Measurements from ENCODE around the gene NRG2.

NRG2 gene

GRCh38 chr5:140039561-140039960 lies 3.5 kb downstream of the NRG2 start:
- no peak for TF ChIP-seq CTCF (IDR thresholded peaks at IDR 0.05; ENCODE audit: borderline replicate concordance, control extremely low read depth, extremely low read depth, insufficient read depth, missing control alignments)
- DNase-seq (ENCODE audit: low spot score): peak; percentile 34
- in situ Hi-C loops (cut with MboI; ENCODE audit: low sequenced_read_pairs, unreplicated experiment): no loop called here

DNA sequence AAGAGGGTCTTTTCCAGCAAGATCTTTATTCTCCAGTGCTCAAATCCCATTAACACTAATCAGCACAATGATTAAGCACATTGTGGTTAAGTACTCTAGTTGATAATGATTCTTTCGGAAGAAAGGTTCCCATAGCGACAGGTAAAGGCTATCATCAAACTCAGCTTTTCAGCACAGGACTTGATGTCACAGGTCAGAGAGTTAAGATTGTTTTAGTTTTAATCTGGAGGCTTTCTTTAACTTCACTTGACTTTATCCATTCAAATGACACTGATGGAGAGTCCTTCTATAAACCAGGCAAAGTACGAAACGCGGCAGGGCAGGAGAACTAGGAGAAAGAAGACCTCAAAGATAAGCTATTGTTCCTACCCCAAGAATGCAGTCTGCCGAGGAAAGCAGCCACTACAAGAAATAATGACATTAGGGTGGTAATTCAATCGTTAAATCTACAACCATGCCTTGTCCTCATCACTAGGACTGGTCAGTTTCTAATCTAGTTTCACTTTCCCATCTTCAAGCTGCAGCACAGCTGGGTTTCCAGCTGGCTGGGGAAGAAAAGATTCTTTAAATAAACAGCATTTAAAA lies 4.6 kb downstream of the NRG2 start:
- peak; percentile 50 for DNase-seq (ENCODE audit: low spot score)
- in situ Hi-C loops (cut with MboI; ENCODE audit: low sequenced_read_pairs, unreplicated experiment): no loop called here
- no peak for TF ChIP-seq CTCF (IDR thresholded peaks at IDR 0.05; ENCODE audit: borderline replicate concordance, control extremely low read depth, extremely low read depth, insufficient read depth, missing control alignments)

- DNase-seq (ENCODE audit: low spot score): no peak
- in situ Hi-C loops (cut with MboI; ENCODE audit: low sequenced_read_pairs, unreplicated experiment): no loop called here
- no peak for TF ChIP-seq CTCF (IDR thresholded peaks at IDR 0.05; ENCODE audit: borderline replicate concordance, control extremely low read depth, extremely low read depth, insufficient read depth, missing control alignments)
Measured at GRCh38 chr5:140037012-140037411, 6.1 kb downstream of the NRG2 start.

DNA sequence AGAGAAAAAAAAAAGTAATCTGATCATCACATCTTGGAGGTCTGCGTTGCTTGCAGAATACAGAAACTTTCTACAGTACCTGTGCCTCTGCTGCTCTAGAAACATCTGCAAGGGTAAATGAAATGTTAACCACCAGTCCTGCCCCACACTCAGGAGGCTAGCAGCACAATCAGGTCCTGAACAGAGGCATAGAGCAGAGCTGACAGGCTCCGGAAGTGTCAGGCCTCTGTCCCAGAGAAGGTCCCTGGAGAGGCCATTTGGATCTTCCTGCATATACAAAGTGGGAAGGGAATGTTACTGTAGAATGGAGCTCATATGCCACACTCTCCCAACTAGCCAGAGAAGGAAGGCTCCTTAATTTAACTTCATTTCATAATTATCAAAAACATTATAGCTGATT lies 7.2 kb downstream of the NRG2 start:
- DNase-seq (ENCODE audit: low spot score): no peak
- no peak for TF ChIP-seq CTCF (IDR thresholded peaks at IDR 0.05; ENCODE audit: borderline replicate concordance, control extremely low read depth, extremely low read depth, insufficient read depth, missing control alignments)
- in situ Hi-C loops (cut with MboI; ENCODE audit: low sequenced_read_pairs, unreplicated experiment): no loop called here

GRCh38 chr5:140033037-140033760 lies 9.9 kb downstream of the NRG2 start:
- DNase-seq (ENCODE audit: low spot score): no peak
- in situ Hi-C loops (cut with MboI; ENCODE audit: low sequenced_read_pairs, unreplicated experiment): no loop called here
- TF ChIP-seq CTCF (IDR thresholded peaks at IDR 0.05; ENCODE audit: borderline replicate concordance, control extremely low read depth, extremely low read depth, insufficient read depth, missing control alignments): no peak

GRCh38 chr5:140032296-140032695 lies 10.8 kb downstream of the NRG2 start:
- in situ Hi-C loops (cut with MboI; ENCODE audit: low sequenced_read_pairs, unreplicated experiment): no loop called here
- TF ChIP-seq CTCF (IDR thresholded peaks at IDR 0.05; ENCODE audit: borderline replicate concordance, control extremely low read depth, extremely low read depth, insufficient read depth, missing control alignments): no peak
- no peak for DNase-seq (ENCODE audit: low spot score)

Data from GM13976 (cell line).